Nephron (organoid): ENCODE results near the gene FBXL7.

Experiments
- H3K27ac Mint-ChIP-seq, 3 experiments: 2 replicates each; pipeline ENCODE4 v1.8.0; 2020; ENCODE audit warnings: mixed read lengths in 3 of 3, mild to moderate bottlenecking in 2 of 3, moderate library complexity in 1 of 3
- H3K27me3 Mint-ChIP-seq: 2 replicates; pipeline ENCODE4 v1.8.0; 2021; ENCODE audit warnings: low read depth, mild to moderate bottlenecking, moderate library complexity, mixed read lengths
- H3K36me3 Mint-ChIP-seq: 2 replicates; pipeline ENCODE4 v1.8.0; 2020; ENCODE audit warnings: low read depth, mixed read lengths
- H3K4me1 Mint-ChIP-seq: 2 replicates; pipeline ENCODE4 v1.8.0; 2020; ENCODE audit warnings: mixed read lengths
- H3K4me3 Mint-ChIP-seq, 3 experiments: 2 replicates each; pipeline ENCODE4 v1.8.0; 2020; ENCODE audit warnings: mild to moderate bottlenecking in 3 of 3, mixed read lengths in 3 of 3, moderate library complexity in 2 of 3
- H3K9me3 Mint-ChIP-seq: 2 replicates; pipeline ENCODE4 v1.8.0; 2020; ENCODE audit warnings: mixed read lengths
- TF ChIP-seq, protein P1 (sequence below), 3 experiments: fragments of 200-600 bp; sonication (generic); IDR thresholded peaks; one replicate each; pipeline ENCODE4 v1.5.0; 2021; ENCODE audit warnings: antibody characterized with exemption in 3 of 3; ENCODE audit not compliant: unreplicated experiment in 3 of 3

The FBXL7 gene

DNA sequence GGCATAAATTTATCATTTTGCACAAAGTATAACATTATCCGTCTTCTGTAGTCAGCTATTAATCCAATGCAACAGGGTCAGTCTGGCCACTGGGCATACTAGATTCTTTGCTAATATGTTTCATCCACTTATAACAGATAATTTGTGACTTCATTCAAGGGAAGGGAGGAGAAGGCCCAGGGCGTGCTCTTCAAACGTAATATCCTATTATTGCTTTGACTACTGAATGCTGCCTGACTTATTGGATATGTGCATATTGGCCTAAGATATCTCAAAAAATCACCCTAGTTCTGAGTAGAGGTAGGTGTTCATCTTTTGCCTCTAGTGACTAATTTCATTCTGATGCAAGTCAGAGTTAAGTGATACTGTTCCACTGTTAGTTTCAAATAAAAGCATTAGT lies 6.9 kb downstream of the FBXL7 start:
- no peak overlapping the region for H3K4me3 Mint-ChIP-seq
- TF ChIP-seq, protein P1, sequence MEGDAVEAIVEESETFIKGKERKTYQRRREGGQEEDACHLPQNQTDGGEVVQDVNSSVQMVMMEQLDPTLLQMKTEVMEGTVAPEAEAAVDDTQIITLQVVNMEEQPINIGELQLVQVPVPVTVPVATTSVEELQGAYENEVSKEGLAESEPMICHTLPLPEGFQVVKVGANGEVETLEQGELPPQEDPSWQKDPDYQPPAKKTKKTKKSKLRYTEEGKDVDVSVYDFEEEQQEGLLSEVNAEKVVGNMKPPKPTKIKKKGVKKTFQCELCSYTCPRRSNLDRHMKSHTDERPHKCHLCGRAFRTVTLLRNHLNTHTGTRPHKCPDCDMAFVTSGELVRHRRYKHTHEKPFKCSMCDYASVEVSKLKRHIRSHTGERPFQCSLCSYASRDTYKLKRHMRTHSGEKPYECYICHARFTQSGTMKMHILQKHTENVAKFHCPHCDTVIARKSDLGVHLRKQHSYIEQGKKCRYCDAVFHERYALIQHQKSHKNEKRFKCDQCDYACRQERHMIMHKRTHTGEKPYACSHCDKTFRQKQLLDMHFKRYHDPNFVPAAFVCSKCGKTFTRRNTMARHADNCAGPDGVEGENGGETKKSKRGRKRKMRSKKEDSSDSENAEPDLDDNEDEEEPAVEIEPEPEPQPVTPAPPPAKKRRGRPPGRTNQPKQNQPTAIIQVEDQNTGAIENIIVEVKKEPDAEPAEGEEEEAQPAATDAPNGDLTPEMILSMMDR (IDR thresholded peaks at IDR 0.05; ENCODE audit: unreplicated experiment in 3 of 3) = no peak
- peaks cover 29% of the 10 kb centered on the region for H3K36me3 Mint-ChIP-seq
- H3K4me1 Mint-ChIP-seq = peaks cover 63% of the 10 kb centered on the region
- H3K27ac Mint-ChIP-seq = no peak overlapping the region
- H3K9me3 Mint-ChIP-seq = no peaks in the 10 kb centered on the region
- no peaks in the 10 kb centered on the region for H3K27me3 Mint-ChIP-seq

- Mint-ChIP-seq H3K27ac (peak overlapping the region in 2 of 3 experiments; percentile 4 to 35), H3K4me1 (peaks cover 60% of the 10 kb centered on the region), H3K36me3 (peaks cover 10% of the 10 kb centered on the region), H3K9me3 (no peaks in the 10 kb centered on the region), H3K4me3 (no peak overlapping the region), H3K27me3 (no peaks in the 10 kb centered on the region)
- TF ChIP-seq, protein P1 (IDR thresholded peaks at IDR 0.05; ENCODE audit: unreplicated experiment in 3 of 3) = no peak
Measured at GRCh38 chr5:15510092-15510491, 10.1 kb downstream of the FBXL7 start.

GRCh38 chr5:15510831-15511230 lies 10.9 kb downstream of the FBXL7 start:
- TF ChIP-seq, protein P1 (IDR thresholded peaks at IDR 0.05; ENCODE audit: unreplicated experiment in 3 of 3) = no peak
- Mint-ChIP-seq H3K36me3 (peaks cover 9% of the 10 kb centered on the region), H3K4me1 (peaks cover 56% of the 10 kb centered on the region), H3K27ac (no peak overlapping the region), H3K27me3 (no peaks in the 10 kb centered on the region), H3K9me3 (no peaks in the 10 kb centered on the region), H3K4me3 (no peak overlapping the region)

GRCh38 chr5:15513431-15513830 lies 13.5 kb downstream of the FBXL7 start:
- Mint-ChIP-seq H3K27ac (peak overlapping the region in 1 of 3 experiments; percentile 40), H3K4me1 (peaks cover 56% of the 10 kb centered on the region), H3K36me3 (peaks cover 26% of the 10 kb centered on the region), H3K4me3 (no peak overlapping the region), H3K9me3 (no peaks in the 10 kb centered on the region), H3K27me3 (no peaks in the 10 kb centered on the region)
- TF ChIP-seq, protein P1 (IDR thresholded peaks at IDR 0.05; ENCODE audit: unreplicated experiment in 3 of 3) = no peak

GRCh38 chr5:15513911-15514310 lies 13.9 kb downstream of the FBXL7 start:
- Mint-ChIP-seq H3K36me3 (peaks cover 30% of the 10 kb centered on the region), H3K4me3 (no peak overlapping the region), H3K9me3 (no peaks in the 10 kb centered on the region), H3K27me3 (no peaks in the 10 kb centered on the region), H3K4me1 (peaks cover 54% of the 10 kb centered on the region), H3K27ac (peak overlapping the region in 1 of 3 experiments; percentile 67)
- TF ChIP-seq, protein P1 (IDR thresholded peaks at IDR 0.05; ENCODE audit: unreplicated experiment in 3 of 3) = no peak

DNA sequence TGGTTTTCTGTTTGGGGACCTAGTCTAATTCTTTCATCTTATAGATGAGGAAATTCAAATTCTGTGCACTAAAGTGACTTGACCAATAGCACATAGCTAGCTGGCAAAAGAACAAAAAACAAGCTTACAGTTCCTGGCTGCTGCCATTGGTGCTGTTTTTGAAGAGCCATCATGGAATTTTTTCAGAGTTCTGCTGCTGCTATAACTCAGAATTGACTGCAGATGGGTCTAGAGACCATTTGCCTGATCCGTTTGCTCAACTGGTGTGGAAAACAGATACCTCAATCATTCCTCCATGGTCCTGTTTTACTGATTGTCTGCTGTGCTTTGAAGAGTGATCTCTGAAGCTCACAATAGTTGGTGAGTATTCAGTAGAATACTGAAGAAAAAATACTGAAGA lies 15.2 kb downstream of the FBXL7 start:
- Mint-ChIP-seq H3K36me3 (peaks cover 30% of the 10 kb centered on the region), H3K27ac (no peak overlapping the region), H3K27me3 (no peaks in the 10 kb centered on the region), H3K4me1 (peaks cover 50% of the 10 kb centered on the region), H3K9me3 (no peaks in the 10 kb centered on the region), H3K4me3 (no peak overlapping the region)
- TF ChIP-seq, protein P1 (IDR thresholded peaks at IDR 0.05; ENCODE audit: unreplicated experiment in 3 of 3) = no peak
